ENCODE measurements around the gene ASPSCR1.
"Not testable (repeated sequence)": the region's sequence is repeated elsewhere in the genome, so short reads cannot be mapped to it uniquely, and the experiment has no call there.

GRCh38 chr17:81981511-81981910 lies 4.1 kb downstream of the ASPSCR1 start:
- not testable (repeated sequence) for TF ChIP-seq CTCF, POLR2A (IDR thresholded peaks at IDR 0.05)

Measured in testis (tissue), 2 donors.